HEK293 (cell line): ENCODE data around the gene IPO5.

Experiments used
- CTCF ChIA-PET: fragments of 350-600 bp; formaldehyde crosslinking; extraction: SDS; loops from one replicate; lab custom pipeline; 2021; ENCODE audit warnings: antibody characterized with exemption; lab: Yijun Ruan, JAX
- POLR2A ChIA-PET: fragments of 300-600 bp; formaldehyde crosslinking; extraction: SDS; loops from one replicate; lab custom pipeline; 2020; ENCODE audit warnings: antibody characterized with exemption, inconsistent platforms; lab: Yijun Ruan, JAX
- H3K27ac ChIP-seq: fragments of 200-500 bp; sonication (Bioruptor generic); 2 replicates; pipeline ENCODE4 v1.5.1; 2014; ENCODE audit warnings: low read depth, low read length, control low read depth, inconsistent platforms; ENCODE audit errors: extremely low read depth
- H3K36me3 ChIP-seq, 2 experiments: fragments of 200-500 bp in 1 of 2; sonication (Bioruptor generic) in 1 of 2; 1 replicate in 1 of 2; 2 replicates in 1 of 2; pipeline ENCODE4 v1.5.1; 2014 to 2017; ENCODE audit warnings: inconsistent platforms in 2 of 2, low read length in 2 of 2; ENCODE audit not compliant: control insufficient read depth in 2 of 2, insufficient read depth in 1 of 2
- H3K4me1 ChIP-seq: fragments of 200-500 bp; sonication (Bioruptor generic); 2 replicates; pipeline ENCODE4 v1.5.1; 2014; ENCODE audit warnings: mild to moderate bottlenecking, low read length, inconsistent platforms; ENCODE audit not compliant: control insufficient read depth, insufficient read depth
- H3K4me3 ChIP-seq: 2 replicates; pipeline ENCODE4 v1.5.1; 2011; ENCODE audit warnings: low read depth, mild to moderate bottlenecking, control low read depth, low read length, moderate library complexity
- H3K9me3 ChIP-seq: fragments of 200-500 bp; sonication (Bioruptor generic); 2 replicates; pipeline ENCODE4 v1.5.1; 2014; ENCODE audit warnings: low read depth, low read length, inconsistent platforms; ENCODE audit not compliant: control insufficient read depth, insufficient read depth
- HOXA7 ChIP-seq: sonication (generic); formaldehyde crosslinking; IDR thresholded peaks from 2 replicates; pipeline ENCODE4 v1.8.1; 2022; ENCODE audit warnings: missing genetic modification reagents, borderline replicate concordance
- REPIN1 ChIP-seq: fragments of 450-650 bp; formaldehyde crosslinking; IDR thresholded peaks from 2 replicates; pipeline ENCODE4 v1.5.1; 2017; ENCODE audit warnings: missing biosample characterization, missing genetic modification characterization, low read depth
- YY1 ChIP-seq: fragments of 450-650 bp; formaldehyde crosslinking; IDR thresholded peaks from 2 replicates; pipeline ENCODE4 v1.5.1; 2018; ENCODE audit warnings: missing biosample characterization, missing genetic modification characterization
- ZNF354C ChIP-seq: fragments of 450-650 bp; formaldehyde crosslinking; IDR thresholded peaks from 2 replicates; pipeline ENCODE4 v1.5.1; 2016; ENCODE audit warnings: missing biosample characterization, missing genetic modification characterization, low read depth, borderline replicate concordance
- ZNF394 ChIP-seq: fragments of 450-650 bp; formaldehyde crosslinking; IDR thresholded peaks from 2 replicates; pipeline ENCODE4 v1.5.1; 2016; ENCODE audit warnings: missing biosample characterization, missing genetic modification characterization, mild to moderate bottlenecking, moderate library complexity, borderline replicate concordance
- ZNF48 ChIP-seq: fragments of 450-650 bp; formaldehyde crosslinking; IDR thresholded peaks from 2 replicates; pipeline ENCODE4 v1.5.1; 2016; ENCODE audit warnings: missing biosample characterization, missing genetic modification characterization
- ZNF792 ChIP-seq: fragments of 450-650 bp; formaldehyde crosslinking; IDR thresholded peaks from 2 replicates; pipeline ENCODE4 v1.5.1; 2016; ENCODE audit warnings: missing biosample characterization, missing genetic modification characterization
- ZSCAN18 ChIP-seq: fragments of 450-650 bp; formaldehyde crosslinking; IDR thresholded peaks from 2 replicates; pipeline ENCODE4 v1.5.1; 2016; ENCODE audit warnings: missing biosample characterization, missing genetic modification characterization
- ZXDB ChIP-seq: fragments of 450-650 bp; formaldehyde crosslinking; IDR thresholded peaks from 2 replicates; pipeline ENCODE4 v1.5.1; 2016; ENCODE audit warnings: missing biosample characterization, missing genetic modification characterization
- TF ChIP-seq, protein P1 (sequence below): fragments of 450-650 bp; formaldehyde crosslinking; conservative IDR thresholded peaks from 2 replicates; pipeline ENCODE4 v1.5.1; 2016; ENCODE audit warnings: low read depth, missing biosample characterization, missing genetic modification characterization
- TF ChIP-seq, protein P2 (sequence below): fragments of 450-650 bp; formaldehyde crosslinking; IDR thresholded peaks from 2 replicates; pipeline ENCODE4 v1.5.1; 2017; ENCODE audit warnings: missing biosample characterization, missing genetic modification characterization
- TF ChIP-seq, protein P3 (sequence below): fragments of 450-650 bp; formaldehyde crosslinking; IDR thresholded peaks from 2 replicates; pipeline ENCODE4 v1.5.1; 2016; ENCODE audit warnings: missing biosample characterization, missing genetic modification characterization
- TF ChIP-seq, protein P4 (sequence below): fragments of 450-650 bp; formaldehyde crosslinking; IDR thresholded peaks from 2 replicates; pipeline ENCODE4 v1.5.1; 2016; ENCODE audit warnings: missing biosample characterization, missing genetic modification characterization

Gene IPO5

GRCh38 chr13:98052412-98052811 lies 98.9 kb downstream of the IPO5 start (continued):
- TF ChIP-seq HOXA7 (no peak), REPIN1 (tag by site-specific recombination) (no peak)

GRCh38 chr13:98054301-98054700 lies 100.8 kb downstream of the IPO5 start:
- ChIA-PET POLR2A (interaction anchor here (0.7 kb wide), 1 partner anchor 33 kb away, joined by 10 read pairs; no protein-coding TSS in a partner anchor), CTCF (no interaction called here)

More at GRCh38 chr13:98054301-98054700, 100.8 kb downstream of the IPO5 start:
- no peaks in the 10 kb centered on the region for H3K9me3 ChIP-seq
- TF ChIP-seq ZNF394 (tag by site-specific recombination) (no peak), ZXDB (tag by site-specific recombination) (no peak), ZNF354C (tag by site-specific recombination) (no peak), ZNF792 (tag by site-specific recombination) (no peak), ZSCAN18 (no peak), YY1 (tag by site-specific recombination) (no peak), ZNF48 (tag by site-specific recombination) (no peak)
- TF ChIP-seq, protein P1, sequence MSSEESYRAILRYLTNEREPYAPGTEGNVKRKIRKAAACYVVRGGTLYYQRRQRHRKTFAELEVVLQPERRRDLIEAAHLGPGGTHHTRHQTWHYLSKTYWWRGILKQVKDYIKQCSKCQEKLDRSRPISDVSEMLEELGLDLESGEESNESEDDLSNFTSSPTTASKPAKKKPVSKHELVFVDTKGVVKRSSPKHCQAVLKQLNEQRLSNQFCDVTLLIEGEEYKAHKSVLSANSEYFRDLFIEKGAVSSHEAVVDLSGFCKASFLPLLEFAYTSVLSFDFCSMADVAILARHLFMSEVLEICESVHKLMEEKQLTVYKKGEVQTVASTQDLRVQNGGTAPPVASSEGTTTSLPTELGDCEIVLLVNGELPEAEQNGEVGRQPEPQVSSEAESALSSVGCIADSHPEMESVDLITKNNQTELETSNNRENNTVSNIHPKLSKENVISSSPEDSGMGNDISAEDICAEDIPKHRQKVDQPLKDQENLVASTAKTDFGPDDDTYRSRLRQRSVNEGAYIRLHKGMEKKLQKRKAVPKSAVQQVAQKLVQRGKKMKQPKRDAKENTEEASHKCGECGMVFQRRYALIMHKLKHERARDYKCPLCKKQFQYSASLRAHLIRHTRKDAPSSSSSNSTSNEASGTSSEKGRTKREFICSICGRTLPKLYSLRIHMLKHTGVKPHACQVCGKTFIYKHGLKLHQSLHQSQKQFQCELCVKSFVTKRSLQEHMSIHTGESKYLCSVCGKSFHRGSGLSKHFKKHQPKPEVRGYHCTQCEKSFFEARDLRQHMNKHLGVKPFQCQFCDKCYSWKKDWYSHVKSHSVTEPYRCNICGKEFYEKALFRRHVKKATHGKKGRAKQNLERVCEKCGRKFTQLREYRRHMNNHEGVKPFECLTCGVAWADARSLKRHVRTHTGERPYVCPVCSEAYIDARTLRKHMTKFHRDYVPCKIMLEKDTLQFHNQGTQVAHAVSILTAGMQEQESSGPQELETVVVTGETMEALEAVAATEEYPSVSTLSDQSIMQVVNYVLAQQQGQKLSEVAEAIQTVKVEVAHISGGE (tag by site-specific recombination): no peak
- TF ChIP-seq, protein P2, sequence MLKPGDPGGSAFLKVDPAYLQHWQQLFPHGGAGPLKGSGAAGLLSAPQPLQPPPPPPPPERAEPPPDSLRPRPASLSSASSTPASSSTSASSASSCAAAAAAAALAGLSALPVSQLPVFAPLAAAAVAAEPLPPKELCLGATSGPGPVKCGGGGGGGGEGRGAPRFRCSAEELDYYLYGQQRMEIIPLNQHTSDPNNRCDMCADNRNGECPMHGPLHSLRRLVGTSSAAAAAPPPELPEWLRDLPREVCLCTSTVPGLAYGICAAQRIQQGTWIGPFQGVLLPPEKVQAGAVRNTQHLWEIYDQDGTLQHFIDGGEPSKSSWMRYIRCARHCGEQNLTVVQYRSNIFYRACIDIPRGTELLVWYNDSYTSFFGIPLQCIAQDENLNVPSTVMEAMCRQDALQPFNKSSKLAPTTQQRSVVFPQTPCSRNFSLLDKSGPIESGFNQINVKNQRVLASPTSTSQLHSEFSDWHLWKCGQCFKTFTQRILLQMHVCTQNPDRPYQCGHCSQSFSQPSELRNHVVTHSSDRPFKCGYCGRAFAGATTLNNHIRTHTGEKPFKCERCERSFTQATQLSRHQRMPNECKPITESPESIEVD (tag by site-specific recombination): no peak
- TF ChIP-seq, protein P3, sequence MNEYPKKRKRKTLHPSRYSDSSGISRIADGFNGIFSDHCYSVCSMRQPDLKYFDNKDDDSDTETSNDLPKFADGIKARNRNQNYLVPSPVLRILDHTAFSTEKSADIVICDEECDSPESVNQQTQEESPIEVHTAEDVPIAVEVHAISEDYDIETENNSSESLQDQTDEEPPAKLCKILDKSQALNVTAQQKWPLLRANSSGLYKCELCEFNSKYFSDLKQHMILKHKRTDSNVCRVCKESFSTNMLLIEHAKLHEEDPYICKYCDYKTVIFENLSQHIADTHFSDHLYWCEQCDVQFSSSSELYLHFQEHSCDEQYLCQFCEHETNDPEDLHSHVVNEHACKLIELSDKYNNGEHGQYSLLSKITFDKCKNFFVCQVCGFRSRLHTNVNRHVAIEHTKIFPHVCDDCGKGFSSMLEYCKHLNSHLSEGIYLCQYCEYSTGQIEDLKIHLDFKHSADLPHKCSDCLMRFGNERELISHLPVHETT (tag by site-specific recombination): no peak
- TF ChIP-seq, protein P4, sequence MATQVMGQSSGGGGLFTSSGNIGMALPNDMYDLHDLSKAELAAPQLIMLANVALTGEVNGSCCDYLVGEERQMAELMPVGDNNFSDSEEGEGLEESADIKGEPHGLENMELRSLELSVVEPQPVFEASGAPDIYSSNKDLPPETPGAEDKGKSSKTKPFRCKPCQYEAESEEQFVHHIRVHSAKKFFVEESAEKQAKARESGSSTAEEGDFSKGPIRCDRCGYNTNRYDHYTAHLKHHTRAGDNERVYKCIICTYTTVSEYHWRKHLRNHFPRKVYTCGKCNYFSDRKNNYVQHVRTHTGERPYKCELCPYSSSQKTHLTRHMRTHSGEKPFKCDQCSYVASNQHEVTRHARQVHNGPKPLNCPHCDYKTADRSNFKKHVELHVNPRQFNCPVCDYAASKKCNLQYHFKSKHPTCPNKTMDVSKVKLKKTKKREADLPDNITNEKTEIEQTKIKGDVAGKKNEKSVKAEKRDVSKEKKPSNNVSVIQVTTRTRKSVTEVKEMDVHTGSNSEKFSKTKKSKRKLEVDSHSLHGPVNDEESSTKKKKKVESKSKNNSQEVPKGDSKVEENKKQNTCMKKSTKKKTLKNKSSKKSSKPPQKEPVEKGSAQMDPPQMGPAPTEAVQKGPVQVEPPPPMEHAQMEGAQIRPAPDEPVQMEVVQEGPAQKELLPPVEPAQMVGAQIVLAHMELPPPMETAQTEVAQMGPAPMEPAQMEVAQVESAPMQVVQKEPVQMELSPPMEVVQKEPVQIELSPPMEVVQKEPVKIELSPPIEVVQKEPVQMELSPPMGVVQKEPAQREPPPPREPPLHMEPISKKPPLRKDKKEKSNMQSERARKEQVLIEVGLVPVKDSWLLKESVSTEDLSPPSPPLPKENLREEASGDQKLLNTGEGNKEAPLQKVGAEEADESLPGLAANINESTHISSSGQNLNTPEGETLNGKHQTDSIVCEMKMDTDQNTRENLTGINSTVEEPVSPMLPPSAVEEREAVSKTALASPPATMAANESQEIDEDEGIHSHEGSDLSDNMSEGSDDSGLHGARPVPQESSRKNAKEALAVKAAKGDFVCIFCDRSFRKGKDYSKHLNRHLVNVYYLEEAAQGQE (tag by site-specific recombination): no peak
- no peaks in the 10 kb centered on the region; the same call in 1 of the 2 replicates for H3K4me1 ChIP-seq
- no peak overlapping the region for H3K4me3 ChIP-seq
- H3K27ac ChIP-seq: no peak overlapping the region
- no peaks in the 10 kb centered on the region for H3K36me3 ChIP-seq
